LNCAP (cell line): ENCODE data around the gene OR5H6.

Source experiments
- CTCF ChIP-seq: fragments of 450-650 bp; IDR thresholded peaks from 2 replicates; pipeline ENCODE4 v1.5.1; 2017; ENCODE audit warnings: mild to moderate bottlenecking

Gene OR5H6

DNA sequence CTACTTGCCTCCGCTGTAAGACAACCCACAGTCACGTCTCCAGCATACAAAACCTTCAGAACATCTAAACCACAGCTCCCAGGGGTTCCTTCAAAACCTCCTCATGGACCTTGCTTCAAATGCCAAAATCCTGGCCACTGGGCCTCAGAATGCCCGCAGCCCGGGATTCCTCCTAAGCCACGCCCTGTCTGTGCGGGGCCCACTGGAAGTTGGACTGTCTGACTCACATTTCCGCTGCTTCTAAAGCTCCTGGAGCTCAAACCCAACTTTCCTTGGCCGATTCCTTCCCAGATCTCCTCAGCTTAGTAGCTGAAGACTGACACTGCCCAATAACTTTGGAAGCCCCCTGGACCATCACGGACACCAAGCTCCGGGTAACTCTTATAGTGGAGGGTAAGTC, 17.9 kb upstream of the OR5H6 start:
- no peak for TF ChIP-seq CTCF

- TF ChIP-seq CTCF: peak; percentile 36; the same call in 1 of the 2 replicates
These were observed 4.3 kb upstream of the OR5H6 start for GRCh38 chr3:98259707-98260106.

DNA sequence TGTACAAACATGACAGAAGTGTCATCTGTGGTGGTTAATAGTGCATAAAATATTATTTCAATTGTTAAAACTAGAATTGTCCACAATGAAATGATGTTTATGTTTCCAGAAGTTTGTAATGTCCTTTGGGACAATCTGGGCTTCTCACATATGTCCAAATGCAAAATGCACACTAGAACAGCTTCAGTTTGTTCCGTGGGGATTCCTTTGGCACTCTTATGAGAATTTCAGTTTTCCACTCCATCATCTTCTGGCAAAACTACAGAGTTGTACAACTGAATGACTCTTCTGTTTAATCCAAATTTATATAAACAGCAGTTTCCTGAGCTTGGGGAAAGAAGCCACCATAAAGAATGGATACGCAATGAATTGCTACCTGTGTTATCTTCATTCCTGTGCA, 2.0 kb upstream of the OR5H6 start:
- TF ChIP-seq CTCF: no peak

DNA sequence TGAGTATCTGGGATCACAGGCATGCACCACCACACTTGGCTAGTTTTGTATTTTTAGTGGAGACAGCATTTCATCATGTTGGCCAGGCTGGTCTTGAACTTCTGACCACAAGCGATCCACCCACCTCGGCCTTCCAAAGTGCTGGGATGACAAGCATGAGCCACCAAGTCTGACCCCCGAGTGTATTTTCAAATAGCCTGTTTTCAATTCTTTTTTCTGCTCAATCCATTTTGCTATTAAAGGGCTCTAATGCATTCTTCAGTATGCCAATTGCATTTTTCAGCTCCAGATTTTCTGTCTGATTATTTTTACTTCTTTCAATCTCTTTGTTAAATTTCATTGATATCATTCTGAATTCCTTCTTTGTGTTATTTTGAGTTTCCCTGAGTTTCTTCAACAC, 5.8 kb downstream of the OR5H6 start:
- no peak for TF ChIP-seq CTCF

GRCh38 chr3:98272126-98272525, 8.1 kb downstream of the OR5H6 start:
- no peak for TF ChIP-seq CTCF

GRCh38 chr3:98274914-98275313, 10.9 kb downstream of the OR5H6 start:
- no peak for TF ChIP-seq CTCF

GRCh38 chr3:98282205-98282604, 18.2 kb downstream of the OR5H6 start, which contains the start of gene OR5H2:
OR5H2 (plus strand) TSS chr3:98282505; CDS start chr3:98282903, 398 bp downstream.
- no peak for TF ChIP-seq CTCF

DNA sequence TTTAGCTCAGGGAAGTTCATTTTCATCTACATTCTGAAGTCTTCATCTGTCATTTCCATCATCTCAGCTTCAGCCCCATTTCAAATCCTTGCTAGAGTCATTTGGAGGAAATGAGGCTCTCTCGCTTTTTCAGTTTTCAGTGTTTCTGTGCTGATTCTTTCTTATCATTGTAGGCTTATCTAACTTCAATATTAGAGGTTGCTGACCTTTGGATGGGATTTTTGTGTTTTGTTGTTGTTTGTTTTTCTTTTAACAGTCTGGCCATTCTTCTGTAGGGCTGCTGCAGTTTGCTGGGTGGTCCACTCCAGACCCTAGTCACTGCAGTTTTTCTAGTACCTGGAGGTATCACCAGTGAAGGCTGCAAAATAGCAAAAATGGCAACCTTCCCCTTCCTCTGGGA, 26.9 kb downstream of the OR5H6 start:
- TF ChIP-seq CTCF: no peak
